ENCODE results near the gene DYNC2I2. TPM values are rescaled to one million over a fixed set of nuclear protein-coding genes. Genes with fewer than 3 reads are reported as not detected.
"Not testable (repeated sequence)": the region's sequence is repeated elsewhere in the genome, so short reads cannot be mapped to it uniquely, and the experiment has no call there.

Gene DYNC2I2
- polyA plus RNA-seq, 1 donor from 2014 or later, result 82.5 TPM

GRCh38 chr9:128669786-128670185 lies 13.1 kb upstream of the DYNC2I2 start:
- no peaks in the 10 kb centered on the region for H3K36me3 ChIP-seq (ENCODE audit: insufficient read depth, low read length)
- no peaks in the 10 kb centered on the region for H3K9me2 ChIP-seq (ENCODE audit: insufficient read depth, low read length)
- H4K20me1 ChIP-seq (ENCODE audit: insufficient read depth), result no peaks in the 10 kb centered on the region
- no peaks in the 10 kb centered on the region for H3K9me3 ChIP-seq (ENCODE audit: low read length)
- H3K4me2 ChIP-seq (ENCODE audit: low read length), result no peak overlapping the region
- TF ChIP-seq EZH2 (IDR thresholded peaks at IDR 0.05; ENCODE audit: borderline replicate concordance, insufficient read depth, low read length, poor library complexity, severe bottlenecking) (no peak), CTCF (IDR thresholded peaks at IDR 0.05; ENCODE audit: poor library complexity, severe bottlenecking) (no peak), RAD21 (conservative IDR thresholded peaks at IDR 0.05) (no peak), POLR2AphosphoS5 (IDR thresholded peaks at IDR 0.05) (no peak), MXI1 (conservative IDR thresholded peaks at IDR 0.05; ENCODE audit: poor library complexity, severe bottlenecking) (no peak), TAF1 (IDR thresholded peaks at IDR 0.05; ENCODE audit: low read depth) (no peak), SMC3 (conservative IDR thresholded peaks at IDR 0.05; ENCODE audit: poor library complexity) (no peak)
- no peaks in the 10 kb centered on the region for H3F3A ChIP-seq (ENCODE audit: insufficient read depth, low read length, poor library complexity, severe bottlenecking)
- no peak overlapping the region for H3K27ac ChIP-seq (ENCODE audit: low read length)
- no peak overlapping the region for H2AFZ ChIP-seq (ENCODE audit: low read depth, low read length)
- H3K79me2 ChIP-seq (replicated peaks; ENCODE audit: insufficient read depth, low read length), result no peaks in the 10 kb centered on the region
- H3K27me3 ChIP-seq (ENCODE audit: insufficient read depth, low read depth, low read length), result no peaks in the 10 kb centered on the region
- no peak overlapping the region for H3K4me3 ChIP-seq (ENCODE audit: low read length)
- no peak overlapping the region for H3K9ac ChIP-seq (ENCODE audit: low read length)

GRCh38 chr9:128666481-128666941 lies 9.9 kb upstream of the DYNC2I2 start:
- H2AFZ ChIP-seq (ENCODE audit: low read depth, low read length); H3K9me2 ChIP-seq (ENCODE audit: insufficient read depth, low read length); H3K27me3 ChIP-seq (ENCODE audit: insufficient read depth, low read depth, low read length); H3K9ac ChIP-seq (ENCODE audit: low read length); H3K79me2 ChIP-seq (replicated peaks; ENCODE audit: insufficient read depth, low read length); H3K4me3 ChIP-seq (ENCODE audit: low read length); H3K36me3 ChIP-seq (ENCODE audit: insufficient read depth, low read length); H3K27ac ChIP-seq (ENCODE audit: low read length); H4K20me1 ChIP-seq (ENCODE audit: insufficient read depth); H3F3A ChIP-seq (ENCODE audit: insufficient read depth, low read length, poor library complexity, severe bottlenecking); H3K4me2 ChIP-seq (ENCODE audit: low read length); H3K9me3 ChIP-seq (ENCODE audit: low read length): not testable (repeated sequence)

- Histone ChIP-seq H3K36me3 (ENCODE audit: insufficient read depth, low read length) (no peaks in the 10 kb centered on the region), H4K20me1 (ENCODE audit: insufficient read depth) (no peaks in the 10 kb centered on the region), H3K27ac (ENCODE audit: low read length) (peak overlapping the region; percentile 99), H3K27me3 (ENCODE audit: insufficient read depth, low read depth, low read length) (no peaks in the 10 kb centered on the region), H3K4me2 (ENCODE audit: low read length) (no peak overlapping the region), H3K79me2 (replicated peaks; ENCODE audit: insufficient read depth, low read length) (peaks cover 8% of the 10 kb centered on the region), H2AFZ (ENCODE audit: low read depth, low read length) (no peak overlapping the region), H3K9ac (ENCODE audit: low read length) (no peak overlapping the region), H3F3A (ENCODE audit: insufficient read depth, low read length, poor library complexity, severe bottlenecking) (peaks cover 3% of the 10 kb centered on the region), H3K9me3 (ENCODE audit: low read length) (no peaks in the 10 kb centered on the region), H3K4me3 (ENCODE audit: low read length) (no peak overlapping the region), H3K9me2 (ENCODE audit: insufficient read depth, low read length) (no peaks in the 10 kb centered on the region)
- no peak for TF ChIP-seq TAF1 (IDR thresholded peaks at IDR 0.05; ENCODE audit: low read depth)
- no peak for TF ChIP-seq SMC3 (conservative IDR thresholded peaks at IDR 0.05; ENCODE audit: poor library complexity)
- no peak for TF ChIP-seq REST (IDR thresholded peaks at IDR 0.05; ENCODE audit: borderline replicate concordance)
- no peak for TF ChIP-seq RAD21 (conservative IDR thresholded peaks at IDR 0.05)
- TF ChIP-seq POLR2AphosphoS5 (IDR thresholded peaks at IDR 0.05), result no peak
- no peak for TF ChIP-seq EZH2 (IDR thresholded peaks at IDR 0.05; ENCODE audit: borderline replicate concordance, insufficient read depth, low read length, poor library complexity, severe bottlenecking)
- TF ChIP-seq MXI1 (conservative IDR thresholded peaks at IDR 0.05; ENCODE audit: poor library complexity, severe bottlenecking), result no peak
- no peak for TF ChIP-seq CTCF (IDR thresholded peaks at IDR 0.05; ENCODE audit: poor library complexity, severe bottlenecking)
- no peak for TF ChIP-seq EP300 (conservative IDR thresholded peaks at IDR 0.05; ENCODE audit: poor library complexity, severe bottlenecking)
Measured at GRCh38 chr9:128657796-128658195, 1.1 kb upstream of the DYNC2I2 start.
